Activated CD4-positive, alpha-beta T cell treated with anti-CD3 and anti-CD28 coated beads, Interleukin-2, Interleukin-6, amounts not matched to agents 100 ng/mL and 50 ng/mL, durations not matched to agents 16 hours and 8 hours (primary cell): ENCODE measurements around the gene TTLL4.
A peak's percentile ranks its signal among the peaks of the same experiment; 100 is the strongest.

Experiments used
- DNase-seq: peaks from one replicate; pipeline ENCODE4 v3.0.0-alpha.2; 2020

TTLL4 gene

DNA sequence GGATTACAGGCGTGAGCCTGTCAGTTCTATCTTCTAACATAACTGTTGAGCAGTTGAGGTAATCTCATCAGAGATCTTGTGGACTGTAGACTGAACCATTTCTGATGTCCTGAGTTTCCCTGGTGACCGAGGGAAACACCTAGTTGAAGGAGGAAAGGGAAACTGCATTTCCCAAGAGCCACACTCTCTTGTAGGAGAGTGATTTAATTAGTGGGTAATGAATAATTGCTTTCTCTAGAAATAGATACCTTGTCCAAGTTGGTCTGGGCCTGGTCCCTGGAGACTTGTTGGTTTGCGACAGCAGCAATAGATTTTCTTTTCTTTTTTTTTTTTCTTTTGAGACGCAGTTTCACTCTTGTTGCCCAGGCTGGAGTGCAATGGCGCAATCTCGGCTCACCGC is 7.4 kb downstream of the TTLL4 start:
- DNase-seq, result no peak

DNA sequence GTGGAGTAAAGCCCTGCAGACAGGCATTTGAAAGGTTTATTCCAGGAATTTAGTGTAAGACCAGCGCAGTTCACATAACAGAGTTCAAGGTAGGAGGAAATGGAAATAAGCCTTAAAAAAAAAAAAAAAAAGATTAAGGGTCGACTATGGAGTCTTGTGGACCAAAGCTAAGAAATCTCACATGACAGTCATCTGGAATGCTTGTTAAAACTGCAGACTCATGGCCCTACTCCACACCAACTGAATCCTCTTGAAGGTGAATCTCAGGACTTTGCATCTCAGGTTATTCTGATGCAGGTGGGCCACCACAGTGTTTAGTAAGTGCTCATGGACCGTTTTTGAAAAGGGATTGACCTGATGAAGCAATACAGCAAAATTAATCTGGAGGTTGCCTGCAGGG is 8.8 kb downstream of the TTLL4 start:
- DNase-seq, result no peak

- no peak for DNase-seq
Observed at GRCh38 chr2:218720048-218721041, 9.7 kb downstream of the TTLL4 start.

- no peak for DNase-seq
Observed at GRCh38 chr2:218721488-218721887, 10.9 kb downstream of the TTLL4 start.

DNA sequence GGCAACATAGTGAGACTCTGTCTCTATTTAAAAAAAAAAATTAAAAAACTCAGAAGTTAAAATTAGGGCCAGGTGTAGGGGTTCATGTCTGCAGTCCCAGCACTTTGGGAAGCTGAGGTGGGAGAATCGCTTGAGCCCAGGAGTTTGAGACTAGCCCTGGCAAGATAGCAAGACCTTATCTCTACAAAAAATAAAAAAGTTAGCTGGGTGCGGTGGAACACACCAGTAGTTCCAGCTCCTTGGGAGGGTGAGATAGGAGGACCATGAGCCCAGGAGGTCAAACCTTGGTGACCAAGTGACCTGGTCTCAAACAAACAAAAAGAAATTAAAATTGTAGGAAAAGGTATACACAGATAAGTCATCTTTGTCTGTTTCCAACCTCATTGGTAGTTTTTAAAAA is 11.3 kb downstream of the TTLL4 start:
- DNase-seq, result no peak

DNA sequence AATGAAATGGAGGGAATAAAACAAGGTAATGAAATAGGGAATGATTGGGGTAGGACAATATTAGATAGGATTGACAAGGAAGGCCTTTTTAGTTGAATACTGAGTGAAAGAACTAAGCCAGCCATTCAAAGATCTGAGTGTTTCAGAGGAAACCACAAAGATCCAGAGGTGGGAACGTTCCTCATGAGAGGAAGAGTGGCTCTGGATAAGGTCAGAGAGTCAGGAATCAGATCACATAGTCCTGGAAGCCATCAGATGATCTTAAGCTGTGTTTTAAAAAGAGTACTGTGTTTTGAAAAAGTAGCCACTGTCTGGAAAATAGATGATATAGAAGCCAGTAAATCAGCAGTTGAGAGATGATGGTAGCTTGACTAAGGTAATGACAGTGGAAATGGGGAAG is 11.8 kb downstream of the TTLL4 start:
- no peak for DNase-seq

GRCh38 chr2:218722876-218723785 is 12.5 kb downstream of the TTLL4 start:
- DNase-seq, result no peak

- DNase-seq, result no peak
Observed at GRCh38 chr2:218726004-218726574, 15.5 kb downstream of the TTLL4 start.

DNA sequence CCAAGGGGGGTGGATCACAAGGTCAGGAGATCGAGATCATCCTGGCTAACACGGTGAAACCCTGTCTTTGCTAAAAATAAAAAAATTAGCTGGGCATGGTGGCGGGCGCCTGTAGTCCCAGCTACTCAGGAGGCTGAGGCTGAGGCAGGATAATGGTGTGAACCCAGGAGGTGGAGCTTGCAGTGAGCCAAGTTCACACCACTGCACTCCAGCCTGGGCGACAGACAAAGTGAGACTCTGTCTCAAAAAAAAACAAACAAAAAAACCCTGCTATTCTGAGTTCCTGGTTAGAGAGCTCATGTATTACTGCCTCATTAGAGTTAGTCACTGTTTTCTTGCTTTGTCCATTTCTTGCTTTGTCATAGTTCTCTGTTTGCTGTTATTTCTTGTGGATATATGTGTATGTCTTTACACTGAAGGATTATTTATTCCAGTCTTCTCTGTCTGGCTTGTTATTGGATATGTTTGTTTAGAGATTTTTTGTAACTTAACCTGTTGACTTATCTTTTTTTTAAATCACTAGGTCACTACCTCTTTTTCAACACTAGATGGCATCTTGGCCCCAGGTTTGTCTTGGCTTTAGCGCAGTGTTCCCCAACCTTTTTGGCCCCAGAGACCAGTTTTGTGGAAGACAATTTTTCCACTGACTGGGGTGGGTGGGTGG is 17.0 kb downstream of the TTLL4 start:
- peak; percentile 36 for DNase-seq

GRCh38 chr2:218729640-218730039 is 19.0 kb downstream of the TTLL4 start:
- no peak for DNase-seq

DNA sequence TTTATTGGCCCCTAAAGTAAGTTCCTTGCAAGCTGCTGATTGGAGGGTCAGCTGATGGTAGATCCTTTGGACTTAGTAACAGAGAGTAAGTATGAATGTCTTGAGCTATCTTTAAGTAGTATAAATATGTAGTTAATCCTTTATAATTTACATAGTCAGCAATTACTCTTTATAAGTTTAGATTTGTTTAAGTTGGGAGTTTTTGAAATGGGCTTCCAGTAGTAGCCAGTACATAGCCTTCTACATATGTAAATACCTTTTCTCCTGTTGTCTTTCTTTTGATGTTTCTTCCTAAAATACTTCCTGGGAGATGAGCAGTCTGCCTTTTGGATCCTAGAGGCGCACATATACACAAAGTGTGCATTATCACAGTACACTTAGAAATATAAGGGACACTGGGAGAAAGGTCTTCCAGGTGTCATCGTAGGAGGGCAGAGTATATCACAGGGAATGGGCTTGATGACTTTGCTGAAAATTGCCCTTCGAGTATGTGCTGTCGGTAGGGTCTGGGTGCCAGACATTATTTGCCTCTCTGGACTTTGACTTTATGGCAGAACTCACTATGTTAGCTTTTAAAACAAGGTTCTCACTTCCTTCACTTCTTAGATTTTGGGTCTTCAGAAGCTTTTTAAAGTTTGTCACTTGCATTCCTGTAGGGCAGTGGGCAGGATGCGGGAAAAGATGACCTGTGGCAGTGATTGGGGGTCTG is 21.6 kb downstream of the TTLL4 start:
- DNase-seq, result no peak

GRCh38 chr2:218732761-218733158 is 22.1 kb downstream of the TTLL4 start:
- no peak for DNase-seq

DNA sequence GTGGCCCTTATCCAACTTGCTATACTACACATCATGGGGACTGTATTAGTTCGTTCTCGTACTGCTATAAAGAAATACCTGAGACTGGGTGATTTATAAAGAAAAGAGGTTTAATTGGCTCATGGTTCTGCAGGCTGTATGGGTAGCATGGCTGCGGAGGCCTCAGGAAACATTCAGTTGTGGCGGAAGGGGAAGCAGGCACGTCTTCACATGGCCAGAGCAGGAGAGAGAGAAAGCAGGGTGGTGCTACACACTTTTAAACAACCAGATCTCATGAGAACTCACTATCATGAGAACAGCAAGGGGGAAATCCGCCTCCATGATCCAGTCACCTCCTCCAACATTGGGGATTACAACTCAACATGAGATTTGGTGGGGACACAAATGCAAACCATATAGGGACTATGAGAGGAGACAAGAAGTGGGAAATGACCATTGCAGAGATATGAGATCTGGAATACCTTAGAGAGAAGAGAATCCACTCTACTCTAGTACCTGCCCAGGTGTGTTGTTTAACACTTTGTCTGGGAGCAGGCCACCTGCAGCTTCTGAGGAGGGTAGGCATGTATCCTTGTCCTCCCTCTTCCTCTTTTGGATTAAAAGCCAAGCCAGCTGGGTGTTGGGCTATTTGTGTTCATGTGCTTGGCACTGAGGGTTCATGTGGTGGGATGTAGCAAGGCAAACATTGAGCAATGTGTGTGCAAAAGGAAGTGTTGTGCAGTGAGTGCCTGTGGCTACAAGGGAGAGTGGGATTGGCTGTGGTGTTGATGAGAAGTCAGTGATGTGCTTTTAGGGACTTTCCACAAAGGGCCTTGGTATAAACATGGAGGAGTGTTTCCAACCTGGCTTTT is 22.8 kb downstream of the TTLL4 start:
- DNase-seq, result peak; percentile 58

- no peak for DNase-seq
Observed at GRCh38 chr2:218734190-218734975, 23.7 kb downstream of the TTLL4 start.

- no peak for DNase-seq
Observed at GRCh38 chr2:218736531-218736930, 25.9 kb downstream of the TTLL4 start.

GRCh38 chr2:218743068-218743467 is 32.4 kb downstream of the TTLL4 start:
- DNase-seq, result peak; percentile 18

- DNase-seq, result peak; percentile 13
Observed at GRCh38 chr2:218744615-218745014, 34.0 kb downstream of the TTLL4 start.

DNA sequence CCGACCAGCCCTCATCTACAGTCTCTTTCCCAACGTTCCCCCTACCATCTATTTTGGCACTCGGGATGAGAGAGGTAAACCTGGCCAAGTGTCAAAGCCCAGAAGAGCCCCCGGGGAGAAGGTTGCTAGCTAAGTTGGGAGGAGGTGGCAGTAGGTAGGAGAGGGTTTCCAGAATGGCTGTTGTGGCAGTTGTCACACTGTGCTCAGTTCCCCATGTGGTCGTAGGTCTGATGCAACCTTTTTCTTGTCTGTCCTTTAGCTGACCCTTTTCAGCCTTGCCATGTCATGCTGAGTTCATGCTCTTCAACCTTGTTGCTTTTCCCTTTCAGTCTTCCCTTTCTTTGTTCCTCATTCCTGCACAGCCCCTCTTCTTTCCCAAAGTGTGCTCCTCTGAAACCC is 34.5 kb downstream of the TTLL4 start:
- no peak for DNase-seq

DNA sequence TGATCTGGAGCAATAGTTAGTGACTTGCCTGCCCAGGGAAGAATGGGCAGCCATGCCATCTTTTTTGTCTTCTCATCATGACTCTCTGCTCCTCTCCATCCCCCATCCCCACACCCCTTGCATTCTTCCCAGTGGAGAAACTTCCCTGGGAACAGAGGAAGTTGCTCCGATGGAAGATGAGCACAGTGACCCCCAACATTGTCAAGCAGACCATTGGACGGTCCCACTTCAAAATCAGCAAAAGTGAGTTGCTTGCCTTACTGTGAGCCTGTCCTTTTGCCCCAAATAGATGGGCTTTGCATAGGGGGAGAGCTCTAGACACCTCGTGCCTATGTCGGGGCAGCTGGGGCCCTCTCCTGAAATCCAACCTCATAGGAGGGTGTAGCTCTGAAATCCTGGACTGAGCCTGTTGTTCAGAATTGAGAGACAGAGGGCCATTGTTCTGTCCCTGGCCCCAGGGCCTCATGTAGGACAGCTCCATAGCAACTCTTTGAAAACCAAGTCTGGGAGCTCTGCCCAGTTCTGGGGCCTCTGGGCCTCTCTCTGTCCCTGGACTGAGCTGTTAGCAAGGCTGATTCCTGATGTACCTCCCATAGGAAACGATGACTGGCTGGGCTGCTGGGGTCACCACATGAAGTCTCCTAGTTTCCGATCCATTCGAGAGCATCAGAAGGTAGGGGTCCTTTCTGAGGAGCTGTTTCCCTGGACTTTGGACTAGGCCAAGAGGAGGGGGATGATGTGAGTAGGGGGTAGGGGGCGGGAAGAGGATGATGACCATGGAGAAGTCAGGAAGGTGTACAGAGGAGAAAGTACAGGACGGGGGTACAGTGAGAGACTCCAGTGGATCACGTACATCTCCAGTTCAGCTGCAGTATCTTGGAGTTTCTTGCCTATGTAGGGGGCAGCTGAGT is 35.2 kb downstream of the TTLL4 start:
- DNase-seq, result no peak
